ENCODE results near the gene SRGAP2. TPM values are rescaled to one million over a fixed set of nuclear protein-coding genes. Genes with fewer than 3 reads are reported as not detected.

Gene SRGAP2
- 35.7 and 47.4 TPM in 2 replicates for total RNA-seq

DNA sequence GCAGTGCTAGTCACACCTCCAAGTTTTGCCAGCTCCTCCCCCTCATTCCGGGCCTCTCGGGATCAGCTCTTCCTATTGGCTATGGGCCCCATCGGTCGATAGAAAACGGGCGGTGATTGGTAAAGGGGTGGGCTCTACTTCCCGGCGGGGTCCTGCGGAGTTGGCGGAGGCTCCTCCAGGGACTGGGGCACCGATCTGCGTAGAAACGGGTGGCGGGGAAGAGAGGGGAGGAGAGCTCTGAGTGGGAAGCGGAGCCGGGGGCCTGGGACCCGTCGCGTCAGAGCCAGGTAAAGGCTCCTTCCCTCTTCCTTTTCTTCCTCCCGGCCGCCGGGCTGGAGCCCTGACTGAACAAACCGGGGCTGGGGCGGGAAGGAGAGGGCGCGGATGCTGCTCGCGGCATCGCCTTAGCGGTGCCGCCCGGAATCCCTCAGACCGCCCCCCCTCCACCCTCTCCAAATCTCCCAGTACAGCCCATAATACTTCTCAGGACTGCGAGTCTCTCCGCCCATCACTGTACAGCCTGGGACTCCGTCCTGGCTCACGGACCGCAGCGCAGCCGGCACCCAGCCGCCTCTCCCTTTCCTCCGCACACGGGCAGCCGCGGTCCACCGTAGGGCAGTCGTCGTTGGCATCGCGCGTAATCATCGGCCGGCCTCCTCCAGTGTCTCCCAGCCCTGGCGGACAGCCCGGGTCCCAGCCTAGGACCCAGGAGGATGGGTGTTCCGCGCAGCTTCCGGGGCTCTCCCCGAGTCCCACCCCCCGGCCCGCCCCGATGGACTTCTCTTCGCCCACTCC, at the start of gene SRGAP2:
Gene SRGAP2, plus strand, starts transcription at position 178 of the 795 bp plus-strand sequence. CDS start 2,430 bp downstream, outside the sequence.

DNA sequence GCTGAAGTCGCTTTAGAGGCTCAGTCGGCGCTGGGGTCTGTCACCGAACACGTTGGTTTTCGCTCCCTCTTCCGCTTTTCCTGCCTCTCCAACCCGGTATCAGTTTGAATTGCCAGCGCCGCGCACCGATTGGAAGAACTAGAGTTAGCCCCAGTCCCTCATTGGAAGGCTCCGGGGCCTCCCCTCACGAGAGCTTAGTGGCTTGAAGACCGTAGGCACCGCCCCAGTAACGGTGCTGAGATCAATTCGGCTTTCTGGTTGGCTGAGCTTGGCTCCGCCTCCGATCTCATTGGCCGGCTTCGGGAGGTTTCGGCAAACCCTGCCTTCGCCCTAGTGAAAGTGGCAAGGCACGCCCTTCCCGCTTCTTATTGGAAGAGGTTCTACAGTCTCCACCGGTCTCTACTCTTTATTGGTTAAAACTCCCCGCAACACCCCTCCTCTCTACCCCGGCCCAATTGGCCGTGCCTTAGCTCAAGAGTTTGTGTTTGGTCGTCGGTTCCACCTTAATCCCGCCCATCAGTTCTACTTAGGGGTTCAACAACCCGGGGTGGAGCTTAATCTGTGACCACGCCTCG, 465 bp upstream of the SRGAP2 start, which contains the start of gene FAM72A:
Gene FAM72A, minus strand, starts transcription at position 51 of the 575 bp plus-strand sequence. CDS start 814 bp downstream, outside the sequence.

Other genes starting within 250 kb of the SRGAP2 start
- 3.1 and 3.7 TPM in 2 replicates for gene RAB7B, start 200.1 kb upstream of the SRGAP2 start, total RNA-seq
- not detected in 2 replicates for gene CTSE, start 179.6 kb upstream of the SRGAP2 start, total RNA-seq
- gene RHEX, start 150.4 kb upstream of the SRGAP2 start, total RNA-seq, result not detected in 2 replicates
- gene AVPR1B, start 86.2 kb upstream of the SRGAP2 start, total RNA-seq, result not detected in 2 replicates
- gene FAM72A, start 702 bp upstream of the SRGAP2 start, total RNA-seq, result 1.4 and 7.3 TPM in 2 replicates